WTC11 (cell line): ENCODE data around the gene EFCC1. TPM values are rescaled to one million over a fixed set of nuclear protein-coding genes. Genes with fewer than 3 reads are reported as not detected.

Experiments
- ATAC-seq: fragments of 200-7000 bp; cut with Tn5 transposase; 2 replicates; pipeline ENCODE4 v1.10.0; 2021; ENCODE audit warnings: mild to moderate bottlenecking, moderate library complexity
- CTCF ChIA-PET: fragments of 300-600 bp; sonication (Branson Sonifier 250); formaldehyde crosslinking; loops from one replicate; lab custom pipeline; 2021; ENCODE audit warnings: antibody characterized with exemption; lab: Charles Lee
- POLR2A ChIA-PET: fragments of 350-600 bp; sonication (Branson Sonifier 250); formaldehyde crosslinking; loops from one replicate; lab custom pipeline; 2021; ENCODE audit warnings: antibody characterized with exemption; lab: Charles Lee
- DNase-seq: peaks from one replicate; pipeline ENCODE4 v3.0.0; 2021; ENCODE audit warnings: low spot score
- H3K27ac Mint-ChIP-seq: 2 replicates; pipeline ENCODE4 v1.8.0; 2021; ENCODE audit warnings: mixed read lengths
- H3K27me3 Mint-ChIP-seq: 2 replicates; pipeline ENCODE4 v1.8.0; 2021; ENCODE audit warnings: low read depth, mild to moderate bottlenecking, moderate library complexity, mixed read lengths
- H3K36me3 Mint-ChIP-seq: 2 replicates; pipeline ENCODE4 v1.8.0; 2021; ENCODE audit warnings: mixed read lengths
- H3K4me1 Mint-ChIP-seq: 2 replicates; pipeline ENCODE4 v1.8.0; 2022; ENCODE audit warnings: mixed read lengths
- H3K4me3 Mint-ChIP-seq: 2 replicates; pipeline ENCODE4 v1.8.0; 2021; ENCODE audit warnings: mild to moderate bottlenecking, moderate library complexity, mixed read lengths
- H3K9me3 Mint-ChIP-seq: 2 replicates; pipeline ENCODE4 v1.8.0; 2021; ENCODE audit warnings: mixed read lengths
- EMX1 ChIP-seq: fragments of 250-450 bp; sonication (Bioruptor Pico); IDR thresholded peaks from 2 replicates; pipeline ENCODE4 v1.8.0; 2021; ENCODE audit warnings: mild to moderate bottlenecking
- ESRRA ChIP-seq: sonication (generic); formaldehyde crosslinking; IDR thresholded peaks from 2 replicates; pipeline ENCODE4 v1.8.1; 2022; ENCODE audit warnings: mild to moderate bottlenecking, missing genetic modification reagents, borderline replicate concordance
- ETV6 ChIP-seq: sonication (generic); formaldehyde crosslinking; IDR thresholded peaks from 2 replicates; pipeline ENCODE4 v1.8.1; 2022; ENCODE audit warnings: mild to moderate bottlenecking, missing genetic modification reagents
- FOXJ3 ChIP-seq: sonication (generic); formaldehyde crosslinking; IDR thresholded peaks from 2 replicates; pipeline ENCODE4 v1.9.0; 2021; ENCODE audit warnings: missing genetic modification reagents, mild to moderate bottlenecking, borderline replicate concordance
- GABPB1 ChIP-seq: sonication (generic); formaldehyde crosslinking; IDR thresholded peaks from 2 replicates; pipeline ENCODE4 v1.8.1; 2023; ENCODE audit warnings: mild to moderate bottlenecking, missing genetic modification reagents
- IRF2 ChIP-seq: sonication (generic); formaldehyde crosslinking; IDR thresholded peaks from 2 replicates; pipeline ENCODE4 v1.8.0; 2022; ENCODE audit warnings: low read depth, missing genetic modification reagents, borderline replicate concordance
- NFE2L1 ChIP-seq: sonication (generic); formaldehyde crosslinking; IDR thresholded peaks from 2 replicates; pipeline ENCODE4 v1.8.1; 2023; ENCODE audit warnings: missing genetic modification reagents
- NR2C2 ChIP-seq: sonication (generic); formaldehyde crosslinking; IDR thresholded peaks from 2 replicates; pipeline ENCODE4 v1.8.0; 2022; ENCODE audit warnings: mild to moderate bottlenecking, missing genetic modification reagents
- SOX15 ChIP-seq: fragments of 250-450 bp; sonication (Bioruptor Pico); IDR thresholded peaks from 2 replicates; pipeline ENCODE4 v1.9.0; 2021; ENCODE audit warnings: mild to moderate bottlenecking
- TEAD4 ChIP-seq: sonication (generic); formaldehyde crosslinking; IDR thresholded peaks from 2 replicates; pipeline ENCODE4 v1.8.0; 2022; ENCODE audit warnings: mild to moderate bottlenecking, missing genetic modification reagents
- total RNA-seq: library from RNA; stranded (reverse); gene quantifications from 3 replicates; pipeline ENCODE4 v1.2.3, GENCODE V29; 2021
- TF ChIP-seq, protein P1 (sequence below): sonication (generic); formaldehyde crosslinking; IDR thresholded peaks from 2 replicates; pipeline ENCODE4 v1.8.1; 2022; ENCODE audit warnings: low read depth, missing genetic modification reagents, borderline replicate concordance
- TF ChIP-seq, protein P2 (sequence below): sonication (generic); formaldehyde crosslinking; conservative IDR thresholded peaks from 2 replicates; pipeline ENCODE4 v1.8.1; 2023; ENCODE audit warnings: mild to moderate bottlenecking, low read depth, missing genetic modification reagents, moderate library complexity
- TF ChIP-seq, protein P3 (sequence below): sonication (generic); formaldehyde crosslinking; IDR thresholded peaks from 2 replicates; pipeline ENCODE4 v1.8.0; 2022; ENCODE audit warnings: missing genetic modification reagents
- TF ChIP-seq, protein P4 (sequence below): fragments of 250-450 bp; sonication (Bioruptor Pico); IDR thresholded peaks from 2 replicates; pipeline ENCODE4 v1.9.0; 2021; ENCODE audit warnings: moderate library complexity, mild to moderate bottlenecking, inconsistent platforms, borderline replicate concordance
- TF ChIP-seq, protein P5 (sequence below): sonication (generic); formaldehyde crosslinking; IDR thresholded peaks from 2 replicates; pipeline ENCODE4 v1.8.1; 2022; ENCODE audit warnings: mild to moderate bottlenecking, moderate library complexity, missing genetic modification reagents
- TF ChIP-seq, protein P6 (sequence below): sonication (generic); formaldehyde crosslinking; IDR thresholded peaks from 2 replicates; pipeline ENCODE4 v1.8.0; 2022; ENCODE audit warnings: mild to moderate bottlenecking, missing genetic modification reagents

Gene EFCC1
- total RNA-seq, 1 experiment from 2014 or later = 0.31 TPM

DNA sequence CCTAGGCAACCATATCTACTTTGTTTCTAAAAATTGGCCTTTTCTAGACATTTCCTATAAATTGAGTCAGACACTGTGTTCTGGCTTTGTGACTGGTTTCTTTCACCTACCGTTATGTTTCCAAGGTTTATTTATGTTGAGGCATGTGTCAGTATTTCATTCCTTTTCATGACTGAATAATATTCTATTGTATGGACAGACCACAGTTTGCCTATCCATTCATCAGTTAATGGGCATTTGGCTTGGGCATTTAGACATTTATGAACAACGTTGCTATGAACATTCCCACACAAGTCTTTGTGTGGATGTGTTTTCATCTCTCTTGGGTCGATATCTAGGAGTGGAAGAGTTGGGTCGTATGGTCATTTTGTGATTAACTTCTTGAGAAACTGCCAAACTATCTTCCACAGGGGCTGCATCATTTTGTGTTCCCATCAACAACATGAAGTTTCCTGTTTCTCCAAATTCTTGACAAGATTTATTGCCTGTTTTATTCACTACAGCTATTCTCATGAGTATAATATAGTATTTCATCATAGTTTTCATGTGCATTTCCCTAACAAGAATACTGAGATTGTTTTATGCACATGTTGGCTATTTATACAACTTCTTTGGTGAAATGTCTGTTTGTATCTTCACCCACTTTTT lies 3.5 kb upstream of the EFCC1 start:
- no peak for TF ChIP-seq SOX15
- no peak for TF ChIP-seq GABPB1 (CRISPR knock-in tag)
- TF ChIP-seq, protein P1, sequence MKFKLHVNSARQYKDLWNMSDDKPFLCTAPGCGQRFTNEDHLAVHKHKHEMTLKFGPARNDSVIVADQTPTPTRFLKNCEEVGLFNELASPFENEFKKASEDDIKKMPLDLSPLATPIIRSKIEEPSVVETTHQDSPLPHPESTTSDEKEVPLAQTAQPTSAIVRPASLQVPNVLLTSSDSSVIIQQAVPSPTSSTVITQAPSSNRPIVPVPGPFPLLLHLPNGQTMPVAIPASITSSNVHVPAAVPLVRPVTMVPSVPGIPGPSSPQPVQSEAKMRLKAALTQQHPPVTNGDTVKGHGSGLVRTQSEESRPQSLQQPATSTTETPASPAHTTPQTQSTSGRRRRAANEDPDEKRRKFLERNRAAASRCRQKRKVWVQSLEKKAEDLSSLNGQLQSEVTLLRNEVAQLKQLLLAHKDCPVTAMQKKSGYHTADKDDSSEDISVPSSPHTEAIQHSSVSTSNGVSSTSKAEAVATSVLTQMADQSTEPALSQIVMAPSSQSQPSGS (CRISPR knock-in tag) = no peak
- no peak for TF ChIP-seq NR2C2 (CRISPR knock-in tag)
- TF ChIP-seq, protein P2, sequence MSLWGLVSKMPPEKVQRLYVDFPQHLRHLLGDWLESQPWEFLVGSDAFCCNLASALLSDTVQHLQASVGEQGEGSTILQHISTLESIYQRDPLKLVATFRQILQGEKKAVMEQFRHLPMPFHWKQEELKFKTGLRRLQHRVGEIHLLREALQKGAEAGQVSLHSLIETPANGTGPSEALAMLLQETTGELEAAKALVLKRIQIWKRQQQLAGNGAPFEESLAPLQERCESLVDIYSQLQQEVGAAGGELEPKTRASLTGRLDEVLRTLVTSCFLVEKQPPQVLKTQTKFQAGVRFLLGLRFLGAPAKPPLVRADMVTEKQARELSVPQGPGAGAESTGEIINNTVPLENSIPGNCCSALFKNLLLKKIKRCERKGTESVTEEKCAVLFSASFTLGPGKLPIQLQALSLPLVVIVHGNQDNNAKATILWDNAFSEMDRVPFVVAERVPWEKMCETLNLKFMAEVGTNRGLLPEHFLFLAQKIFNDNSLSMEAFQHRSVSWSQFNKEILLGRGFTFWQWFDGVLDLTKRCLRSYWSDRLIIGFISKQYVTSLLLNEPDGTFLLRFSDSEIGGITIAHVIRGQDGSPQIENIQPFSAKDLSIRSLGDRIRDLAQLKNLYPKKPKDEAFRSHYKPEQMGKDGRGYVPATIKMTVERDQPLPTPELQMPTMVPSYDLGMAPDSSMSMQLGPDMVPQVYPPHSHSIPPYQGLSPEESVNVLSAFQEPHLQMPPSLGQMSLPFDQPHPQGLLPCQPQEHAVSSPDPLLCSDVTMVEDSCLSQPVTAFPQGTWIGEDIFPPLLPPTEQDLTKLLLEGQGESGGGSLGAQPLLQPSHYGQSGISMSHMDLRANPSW (CRISPR knock-in tag) = no peak
- no peak for TF ChIP-seq FOXJ3 (CRISPR knock-in tag)
- TF ChIP-seq IRF2 (CRISPR knock-in tag) = no peak
- Mint-ChIP-seq H3K4me3 (no peak overlapping the region), H3K27ac (no peak overlapping the region), H3K27me3 (peaks cover 96% of the 10 kb centered on the region), H3K4me1 (peaks cover 41% of the 10 kb centered on the region), H3K9me3 (peaks cover 6% of the 10 kb centered on the region), H3K36me3 (no peaks in the 10 kb centered on the region)
- CTCF ChIA-PET = interaction anchor here (1.5 to 2.1 kb wide), 2 partner anchors 27 to 56 kb away, joined by 5 to 13 read pairs; no protein-coding TSS in a partner anchor
- no peak for DNase-seq
- POLR2A ChIA-PET = no interaction called here
- no peak for ATAC-seq

DNA sequence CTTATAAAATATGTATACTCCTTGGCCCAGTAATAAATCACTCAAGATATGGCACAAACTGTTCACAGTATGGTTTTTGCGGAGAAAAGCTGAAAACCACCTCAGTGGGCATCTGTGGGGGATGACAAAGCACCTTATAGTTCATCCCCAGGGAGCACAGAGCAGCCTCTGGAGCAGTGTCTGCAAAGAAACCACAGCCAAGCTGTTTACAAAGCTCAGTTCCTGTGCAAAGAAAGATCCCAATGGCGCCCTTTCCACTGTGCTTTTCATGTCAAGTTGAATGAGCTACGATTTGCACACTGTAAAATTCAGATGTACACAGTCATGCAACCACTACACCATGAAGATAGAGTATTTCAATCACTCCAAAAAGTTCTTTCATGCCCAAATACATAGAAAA lies 2.5 kb upstream of the EFCC1 start:
- H3K4me3 Mint-ChIP-seq = no peak overlapping the region
- peaks cover 96% of the 10 kb centered on the region for H3K27me3 Mint-ChIP-seq
- H3K9me3 Mint-ChIP-seq = peaks cover 6% of the 10 kb centered on the region
- CTCF ChIA-PET = interaction anchor here (0.5 to 2.1 kb wide), 8 partner anchors 14 to 793 kb away, joined by 3 to 13 read pairs (median 4); no protein-coding TSS in a partner anchor
- H3K4me1 Mint-ChIP-seq = peaks cover 33% of the 10 kb centered on the region
- POLR2A ChIA-PET = interaction anchor here (0.7 kb wide), 1 partner anchor 1399 kb away, joined by 3 read pairs; no protein-coding TSS in a partner anchor
- H3K27ac Mint-ChIP-seq = no peak overlapping the region
- H3K36me3 Mint-ChIP-seq = no peaks in the 10 kb centered on the region
- DNase-seq = no peak
- no peak for ATAC-seq
- no peak for TF ChIP-seq ETV6 (CRISPR knock-in tag)

DNA sequence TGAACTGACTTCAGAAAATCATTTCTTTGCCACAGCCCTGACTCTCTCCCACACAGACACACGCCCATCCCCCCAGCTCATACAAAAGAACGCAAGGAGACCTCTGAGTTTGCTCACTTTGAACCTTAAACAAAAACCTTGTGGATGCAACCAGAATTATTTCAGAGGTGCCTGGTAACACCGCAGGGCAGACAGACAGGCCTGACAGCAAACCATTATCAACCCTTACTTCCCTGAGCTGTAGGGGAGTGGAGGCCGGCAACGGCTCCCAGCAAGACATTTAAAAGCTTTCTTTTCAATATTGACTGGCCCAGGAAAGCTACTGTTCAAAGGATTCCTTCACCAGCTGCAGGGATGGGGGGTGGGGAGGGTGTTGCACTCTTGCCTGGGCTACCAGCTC lies 2.0 kb upstream of the EFCC1 start:
- Mint-ChIP-seq H3K4me3 (no peak overlapping the region), H3K27ac (no peak overlapping the region), H3K4me1 (peaks cover 32% of the 10 kb centered on the region), H3K9me3 (peaks cover 6% of the 10 kb centered on the region), H3K27me3 (peaks cover 98% of the 10 kb centered on the region), H3K36me3 (no peaks in the 10 kb centered on the region)
- ATAC-seq (no peak), DNase-seq (no peak)
- ChIA-PET POLR2A (interaction anchor here (0.7 kb wide), 1 partner anchor 1400 kb away, joined by 3 read pairs; no protein-coding TSS in a partner anchor), CTCF (interaction anchor here (0.5 to 2.1 kb wide), 8 partner anchors 15 to 792 kb away, joined by 3 to 13 read pairs (median 4); no protein-coding TSS in a partner anchor)
- TF ChIP-seq, protein P3, sequence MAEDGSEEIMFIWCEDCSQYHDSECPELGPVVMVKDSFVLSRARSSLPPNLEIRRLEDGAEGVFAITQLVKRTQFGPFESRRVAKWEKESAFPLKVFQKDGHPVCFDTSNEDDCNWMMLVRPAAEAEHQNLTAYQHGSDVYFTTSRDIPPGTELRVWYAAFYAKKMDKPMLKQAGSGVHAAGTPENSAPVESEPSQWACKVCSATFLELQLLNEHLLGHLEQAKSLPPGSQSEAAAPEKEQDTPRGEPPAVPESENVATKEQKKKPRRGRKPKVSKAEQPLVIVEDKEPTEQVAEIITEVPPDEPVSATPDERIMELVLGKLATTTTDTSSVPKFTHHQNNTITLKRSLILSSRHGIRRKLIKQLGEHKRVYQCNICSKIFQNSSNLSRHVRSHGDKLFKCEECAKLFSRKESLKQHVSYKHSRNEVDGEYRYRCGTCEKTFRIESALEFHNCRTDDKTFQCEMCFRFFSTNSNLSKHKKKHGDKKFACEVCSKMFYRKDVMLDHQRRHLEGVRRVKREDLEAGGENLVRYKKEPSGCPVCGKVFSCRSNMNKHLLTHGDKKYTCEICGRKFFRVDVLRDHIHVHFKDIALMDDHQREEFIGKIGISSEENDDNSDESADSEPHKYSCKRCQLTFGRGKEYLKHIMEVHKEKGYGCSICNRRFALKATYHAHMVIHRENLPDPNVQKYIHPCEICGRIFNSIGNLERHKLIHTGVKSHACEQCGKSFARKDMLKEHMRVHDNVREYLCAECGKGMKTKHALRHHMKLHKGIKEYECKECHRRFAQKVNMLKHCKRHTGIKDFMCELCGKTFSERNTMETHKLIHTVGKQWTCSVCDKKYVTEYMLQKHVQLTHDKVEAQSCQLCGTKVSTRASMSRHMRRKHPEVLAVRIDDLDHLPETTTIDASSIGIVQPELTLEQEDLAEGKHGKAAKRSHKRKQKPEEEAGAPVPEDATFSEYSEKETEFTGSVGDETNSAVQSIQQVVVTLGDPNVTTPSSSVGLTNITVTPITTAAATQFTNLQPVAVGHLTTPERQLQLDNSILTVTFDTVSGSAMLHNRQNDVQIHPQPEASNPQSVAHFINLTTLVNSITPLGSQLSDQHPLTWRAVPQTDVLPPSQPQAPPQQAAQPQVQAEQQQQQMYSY (CRISPR knock-in tag) = no peak
- TF ChIP-seq, protein P4, sequence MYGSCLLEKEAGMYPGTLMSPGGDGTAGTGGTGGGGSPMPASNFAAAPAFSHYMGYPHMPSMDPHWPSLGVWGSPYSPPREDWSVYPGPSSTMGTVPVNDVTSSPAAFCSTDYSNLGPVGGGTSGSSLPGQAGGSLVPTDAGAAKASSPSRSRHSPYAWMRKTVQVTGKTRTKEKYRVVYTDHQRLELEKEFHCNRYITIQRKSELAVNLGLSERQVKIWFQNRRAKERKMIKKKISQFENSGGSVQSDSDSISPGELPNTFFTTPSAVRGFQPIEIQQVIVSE = no peak
- TF ChIP-seq FOXJ3 (CRISPR knock-in tag) = no peak
- TF ChIP-seq NFE2L1 (CRISPR knock-in tag) = no peak
- TF ChIP-seq ESRRA (CRISPR knock-in tag) = no peak
- TF ChIP-seq TEAD4 (CRISPR knock-in tag) = no peak
- TF ChIP-seq, protein P5, sequence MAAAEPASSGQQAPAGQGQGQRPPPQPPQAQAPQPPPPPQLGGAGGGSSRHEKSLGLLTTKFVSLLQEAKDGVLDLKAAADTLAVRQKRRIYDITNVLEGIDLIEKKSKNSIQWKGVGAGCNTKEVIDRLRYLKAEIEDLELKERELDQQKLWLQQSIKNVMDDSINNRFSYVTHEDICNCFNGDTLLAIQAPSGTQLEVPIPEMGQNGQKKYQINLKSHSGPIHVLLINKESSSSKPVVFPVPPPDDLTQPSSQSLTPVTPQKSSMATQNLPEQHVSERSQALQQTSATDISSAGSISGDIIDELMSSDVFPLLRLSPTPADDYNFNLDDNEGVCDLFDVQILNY = no peak
- TF ChIP-seq, protein P6, sequence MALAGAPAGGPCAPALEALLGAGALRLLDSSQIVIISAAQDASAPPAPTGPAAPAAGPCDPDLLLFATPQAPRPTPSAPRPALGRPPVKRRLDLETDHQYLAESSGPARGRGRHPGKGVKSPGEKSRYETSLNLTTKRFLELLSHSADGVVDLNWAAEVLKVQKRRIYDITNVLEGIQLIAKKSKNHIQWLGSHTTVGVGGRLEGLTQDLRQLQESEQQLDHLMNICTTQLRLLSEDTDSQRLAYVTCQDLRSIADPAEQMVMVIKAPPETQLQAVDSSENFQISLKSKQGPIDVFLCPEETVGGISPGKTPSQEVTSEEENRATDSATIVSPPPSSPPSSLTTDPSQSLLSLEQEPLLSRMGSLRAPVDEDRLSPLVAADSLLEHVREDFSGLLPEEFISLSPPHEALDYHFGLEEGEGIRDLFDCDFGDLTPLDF = no peak
- TF ChIP-seq EMX1 (CRISPR knock-in tag) = no peak
